HS-27A (cell line): ENCODE results near the gene DPP4.
"Not testable (repeated sequence)": the region's sequence is repeated elsewhere in the genome, so short reads cannot be mapped to it uniquely, and the experiment has no call there.

Experiments used
- DNase-seq: peaks from one replicate; pipeline ENCODE4 v3.0.0-alpha.2; 2012; ENCODE audit warnings: low read depth, missing footprints

DPP4 gene

DNA sequence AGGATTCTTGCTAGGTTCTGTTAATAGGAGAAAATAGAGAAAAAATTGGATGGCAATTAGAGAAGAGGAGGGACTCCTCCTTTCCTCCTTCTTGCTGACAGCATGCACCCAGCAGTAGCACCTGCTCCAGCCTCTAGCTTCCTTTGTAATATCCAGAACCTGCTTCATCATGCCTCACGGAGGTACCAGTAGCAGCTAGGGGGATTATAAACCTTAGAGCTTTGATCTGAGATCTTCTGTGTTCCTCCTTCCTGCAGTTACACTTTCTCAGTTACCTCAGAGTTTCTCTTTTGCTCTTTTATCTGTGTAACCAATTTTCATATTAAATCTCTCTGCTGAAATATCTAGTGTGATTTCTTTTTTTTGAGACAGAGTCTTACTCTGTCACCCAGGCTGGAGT lies 16.6 kb downstream of the DPP4 start:
- no peak for DNase-seq

DNA sequence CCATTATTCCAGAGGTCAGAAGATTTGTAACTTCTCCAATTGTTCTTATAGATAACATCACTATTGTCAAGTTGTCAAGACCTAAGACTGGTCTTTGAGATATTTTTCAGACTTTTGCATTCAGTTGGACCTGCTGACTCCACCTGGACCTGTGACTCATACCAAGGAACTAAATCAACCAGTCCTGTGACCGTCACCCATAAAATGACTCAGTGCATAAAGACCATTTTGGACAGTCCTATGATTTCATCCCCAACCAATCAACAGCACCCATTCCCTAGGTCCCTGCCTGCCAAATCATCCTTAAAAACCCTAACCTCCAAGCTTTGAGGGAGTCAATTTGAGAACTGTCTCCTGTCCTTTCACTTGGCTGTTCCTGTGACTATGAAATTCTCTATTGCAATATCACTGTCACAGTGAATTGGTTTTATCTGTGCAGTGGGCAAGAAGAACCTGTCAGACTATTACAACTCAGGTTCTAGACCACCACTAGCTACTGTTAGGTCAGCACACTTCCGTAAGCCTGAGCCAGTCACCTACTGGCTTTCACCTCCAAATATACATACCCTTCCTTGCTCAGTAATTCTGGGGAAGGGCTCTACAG lies 17.1 kb downstream of the DPP4 start:
- no peak for DNase-seq

DNA sequence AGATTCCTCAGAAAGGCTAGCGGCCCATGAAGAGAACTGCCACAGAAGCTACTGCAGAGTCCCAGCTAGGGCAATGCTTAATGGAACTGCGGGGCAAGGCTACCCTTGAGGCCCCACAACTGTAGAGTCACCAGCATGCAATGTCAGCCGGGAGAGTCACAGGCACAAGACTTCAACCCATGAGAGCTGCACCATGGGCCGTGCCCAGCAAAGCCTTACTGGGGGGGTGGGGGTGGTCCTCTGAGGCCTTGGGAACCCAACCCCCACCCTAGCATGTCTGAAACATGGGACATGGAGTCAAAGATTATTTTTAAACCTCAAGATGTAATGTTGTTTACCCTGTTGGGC lies 20.2 kb downstream of the DPP4 start:
- DNase-seq: no peak

DNA sequence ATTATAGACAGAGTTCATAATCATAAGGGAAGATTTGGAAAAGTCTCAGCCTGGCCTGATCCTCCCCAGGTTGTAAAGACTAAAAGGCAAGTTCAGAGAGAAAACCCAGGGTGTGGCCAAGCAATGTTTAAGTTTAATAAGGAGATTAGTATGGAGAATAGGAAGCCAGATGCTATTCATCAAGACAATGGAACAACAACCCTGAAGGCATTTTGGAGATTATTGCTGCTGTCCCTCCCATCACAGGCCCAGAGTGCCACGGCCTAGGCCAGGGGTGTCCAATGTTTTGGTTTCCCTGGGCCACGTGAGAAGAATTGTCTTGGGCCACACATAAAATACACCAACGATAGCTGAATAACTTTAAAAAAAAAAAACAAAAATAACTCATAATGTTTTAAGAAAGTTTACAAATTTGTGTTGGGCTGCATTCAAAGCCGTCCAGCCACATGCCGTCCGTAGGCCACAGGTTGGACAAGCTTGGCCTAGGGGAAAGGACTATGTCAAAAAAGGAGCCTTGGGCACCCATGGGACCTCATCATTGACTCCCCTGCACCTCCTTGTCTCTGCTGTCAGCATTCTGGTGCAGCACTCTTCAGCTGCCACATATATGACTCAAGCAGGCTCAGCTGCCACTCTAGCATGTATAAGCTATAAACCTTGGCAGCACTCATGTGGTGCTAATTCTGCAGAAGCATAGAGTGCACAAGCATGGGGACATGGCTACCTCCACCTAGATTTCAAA lies 20.8 kb downstream of the DPP4 start:
- DNase-seq: no peak

DNA sequence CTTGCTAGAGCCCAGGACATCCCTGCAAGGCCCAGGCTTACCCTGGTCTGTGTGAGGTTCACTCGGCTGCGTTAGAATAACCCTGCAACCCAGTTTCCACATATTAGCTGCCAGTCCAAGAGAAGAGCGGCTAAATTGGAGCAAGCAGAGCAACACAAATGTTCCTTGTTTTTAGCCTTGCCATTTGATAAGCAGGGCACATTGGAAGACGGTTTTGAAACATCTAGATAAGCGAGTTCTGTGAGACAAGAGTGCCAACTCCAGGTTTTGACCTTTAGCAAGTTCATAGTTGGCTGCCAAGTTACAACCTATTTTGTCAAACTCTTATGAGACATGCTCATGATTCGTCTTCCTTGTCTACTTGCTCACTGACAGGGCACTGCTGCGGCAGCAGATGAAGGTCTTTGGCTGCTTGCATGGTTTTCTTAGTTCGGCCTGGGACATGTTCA lies 23.5 kb downstream of the DPP4 start:
- no peak for DNase-seq

DNA sequence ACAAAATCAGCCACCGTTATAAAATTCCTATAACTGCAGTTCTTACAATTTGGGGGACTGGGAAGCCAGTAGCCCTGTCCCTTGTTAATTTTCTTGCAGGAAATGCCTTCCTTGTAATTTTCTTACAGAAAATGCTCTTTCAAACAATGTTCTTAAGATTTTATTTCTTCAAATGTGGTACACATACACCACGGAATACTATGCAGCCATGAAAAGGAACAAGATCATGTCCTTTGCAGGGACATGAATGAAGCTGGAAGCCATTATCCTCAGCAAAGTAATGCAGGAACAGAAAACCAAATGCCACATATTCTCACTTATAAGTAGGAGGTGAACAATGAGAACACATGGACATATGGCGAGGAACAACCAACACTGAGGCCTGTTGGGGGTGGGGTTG lies 24.9 kb downstream of the DPP4 start:
- not testable (repeated sequence) for DNase-seq

DNA sequence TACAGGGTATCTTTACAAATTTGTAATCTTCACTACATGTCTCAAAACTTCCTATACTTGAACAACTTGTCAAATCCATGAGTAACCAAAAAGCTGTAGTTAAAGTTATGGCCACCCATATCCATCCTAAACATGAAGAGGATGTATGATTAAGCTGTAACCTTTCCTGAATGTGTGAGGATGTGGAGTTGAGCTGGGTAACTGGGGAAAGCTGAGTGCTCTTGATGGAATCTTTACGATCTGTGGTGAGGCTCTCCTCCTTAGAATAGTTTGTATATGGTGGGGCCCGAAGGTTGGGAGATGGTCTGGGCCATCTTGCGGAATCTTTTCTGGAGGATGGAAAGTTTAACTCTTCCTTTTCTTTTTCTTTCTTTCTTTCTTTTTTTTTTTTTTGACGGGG lies 29.4 kb downstream of the DPP4 start:
- DNase-seq: no peak

DNA sequence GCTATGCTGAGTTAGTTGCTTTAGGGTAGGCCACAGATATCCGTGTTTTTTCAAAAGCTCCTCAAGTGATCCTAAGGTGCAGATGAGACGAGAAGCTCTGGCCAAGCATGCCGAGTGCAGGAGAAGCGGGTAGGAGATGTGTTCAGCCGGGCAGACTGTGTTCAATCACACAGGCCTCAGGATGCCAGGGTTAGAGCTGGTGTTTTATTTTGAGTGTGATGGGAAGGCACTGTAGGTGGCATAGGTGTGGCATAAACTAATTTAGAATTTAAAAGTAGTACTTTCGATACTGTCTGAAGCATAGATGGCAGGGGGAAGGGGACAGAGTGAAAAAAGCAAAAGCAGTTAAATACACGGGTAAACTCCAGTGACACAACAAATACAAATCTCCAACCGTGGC lies 30.9 kb downstream of the DPP4 start:
- no peak for DNase-seq

DNA sequence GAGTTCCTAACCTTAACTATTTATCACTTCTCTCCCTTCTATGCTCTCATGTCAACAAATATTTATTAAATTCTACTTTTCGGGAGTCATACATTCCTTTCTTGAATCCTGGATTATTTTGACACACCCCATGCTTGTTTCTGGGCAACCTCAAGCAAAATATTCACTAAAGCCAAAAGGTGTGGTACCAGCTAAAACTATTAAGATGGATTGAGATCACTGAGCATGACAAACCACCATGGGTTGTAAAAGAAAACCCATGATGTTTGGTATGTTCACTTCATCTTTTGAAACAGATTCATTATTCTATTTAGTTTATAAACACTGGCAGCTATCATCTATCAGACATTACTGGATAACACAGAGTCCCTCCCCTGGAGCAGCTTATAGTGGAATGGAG lies 32.5 kb downstream of the DPP4 start:
- no peak for DNase-seq

DNA sequence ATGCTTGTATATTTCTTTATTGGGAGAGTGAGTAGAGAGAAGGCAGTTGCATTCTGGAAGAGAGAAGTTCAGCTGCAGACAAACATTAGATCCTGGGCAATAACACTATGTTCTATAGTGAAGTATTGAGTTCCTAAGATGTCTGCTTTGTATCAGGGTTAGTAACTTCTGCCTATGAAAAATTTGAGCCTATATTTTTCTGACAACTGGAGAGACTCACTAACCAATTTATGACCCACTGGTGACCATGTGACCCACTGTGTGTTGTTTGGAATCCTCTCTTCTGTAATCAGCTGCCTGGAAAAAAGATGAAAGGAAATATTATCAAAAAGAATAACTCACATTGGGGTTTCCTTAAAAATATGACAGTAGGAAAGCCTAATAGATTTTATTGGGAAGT lies 35.3 kb downstream of the DPP4 start:
- no peak for DNase-seq

DNA sequence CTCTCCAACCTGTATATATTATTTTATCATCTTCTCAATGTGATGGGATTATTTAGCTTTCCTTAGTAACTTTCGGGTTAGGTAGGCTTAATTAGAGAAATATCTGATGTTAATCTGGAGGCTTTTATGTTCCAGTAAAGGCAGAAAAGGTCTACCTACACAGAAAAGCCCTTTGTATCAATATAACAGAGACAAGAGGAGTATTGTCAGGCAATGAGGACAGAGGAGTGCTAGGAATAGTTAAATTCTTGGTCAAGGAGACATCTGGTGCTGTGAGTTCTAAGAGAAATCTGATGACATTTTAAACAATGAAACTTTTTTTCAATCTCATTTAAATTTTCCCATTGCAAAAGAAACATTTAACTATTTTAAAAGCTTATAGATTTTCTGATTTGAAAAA lies 36.1 kb downstream of the DPP4 start:
- DNase-seq: no peak

DNA sequence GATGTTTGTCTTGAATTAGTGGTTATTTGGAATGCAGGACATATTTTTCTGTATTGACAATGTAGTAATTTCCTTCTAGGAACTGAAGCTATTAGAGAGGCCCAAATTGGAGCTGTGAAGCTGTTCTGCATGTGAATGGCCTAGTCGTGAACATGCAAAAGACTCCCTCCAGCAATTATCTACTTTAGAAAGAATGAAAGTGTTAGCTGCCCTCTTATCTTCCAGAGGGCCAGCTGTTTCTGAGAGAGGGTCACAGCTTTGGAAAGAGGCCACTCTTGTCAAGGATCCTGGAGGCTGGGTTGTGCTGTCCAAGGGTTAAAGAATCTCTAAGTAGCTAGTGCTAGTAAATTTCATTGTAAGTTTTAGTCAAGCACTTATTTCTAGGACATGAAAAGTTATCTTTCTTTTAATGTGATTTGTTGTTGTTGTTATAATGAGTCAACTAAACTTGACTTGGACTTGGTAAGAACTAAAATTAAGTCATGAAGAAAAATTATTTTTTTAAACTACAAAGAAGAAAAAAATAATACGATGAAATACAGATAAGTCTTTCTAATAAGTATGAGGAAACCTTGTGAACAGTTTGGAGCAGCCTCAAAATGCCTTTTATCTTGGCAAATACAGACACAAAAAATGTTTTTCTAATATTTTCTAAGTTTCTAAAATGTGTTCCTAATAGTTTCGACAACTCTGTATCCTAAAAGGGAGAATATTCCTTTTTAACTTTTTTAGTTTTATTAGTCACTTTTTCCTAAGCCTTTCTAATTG lies 36.8 kb downstream of the DPP4 start:
- DNase-seq: no peak

DNA sequence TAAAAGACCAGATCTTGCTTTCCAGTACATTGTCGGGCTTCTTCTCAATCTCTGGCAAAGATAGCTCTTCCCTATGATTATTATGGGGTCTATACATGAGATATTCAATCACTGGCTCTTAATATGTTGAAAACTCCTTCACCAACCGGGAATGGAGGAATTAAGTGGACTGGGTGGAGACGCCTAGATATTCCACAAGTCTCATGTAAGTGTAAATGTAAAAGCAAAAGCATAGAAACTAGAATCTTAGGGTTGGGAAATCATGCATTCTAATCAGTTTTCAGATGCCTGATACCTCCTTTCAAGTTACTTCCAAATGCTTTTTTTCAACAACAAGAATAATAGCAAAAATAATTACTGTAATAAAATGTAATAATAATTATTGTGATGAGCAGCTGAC lies 38.0 kb downstream of the DPP4 start:
- no peak for DNase-seq

DNA sequence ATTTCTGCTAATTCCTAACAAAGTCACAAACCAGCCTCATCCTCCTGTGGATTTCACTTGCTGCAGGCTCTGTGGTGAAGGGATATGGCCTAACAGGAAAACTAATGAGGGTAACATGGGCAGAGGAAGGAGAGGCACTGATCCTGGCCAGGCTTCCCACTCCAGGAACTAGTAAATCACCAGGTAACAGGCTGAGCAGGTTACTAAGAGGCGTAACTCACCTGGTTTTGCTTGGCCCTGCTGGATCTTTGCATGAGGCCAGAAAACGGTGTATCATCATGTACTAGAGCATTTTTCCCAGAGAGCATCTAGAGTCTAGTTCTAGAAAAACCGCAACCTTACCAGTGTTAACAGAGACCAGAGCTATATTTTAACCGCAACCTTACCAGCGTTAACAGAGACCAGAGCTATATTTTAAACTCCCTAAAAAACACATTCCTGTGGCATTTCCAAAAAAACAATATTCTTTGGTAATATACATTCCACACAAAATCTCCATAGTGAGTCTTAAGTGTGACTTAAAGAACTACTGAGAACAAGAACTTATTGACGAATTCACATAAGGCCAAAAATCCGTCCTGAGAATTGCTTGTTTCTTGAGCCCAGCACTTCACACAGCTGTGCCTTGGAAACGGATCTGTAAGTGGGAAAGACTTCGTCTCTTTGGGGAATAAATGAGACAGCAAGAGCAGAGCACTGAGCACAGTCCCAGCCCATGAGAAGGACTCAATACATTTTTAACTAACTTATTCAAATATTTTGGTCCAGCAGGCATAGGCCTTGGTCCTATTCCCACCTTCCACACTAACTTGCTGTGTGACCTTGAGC lies 43.4 kb downstream of the DPP4 start:
- DNase-seq: no peak

DNA sequence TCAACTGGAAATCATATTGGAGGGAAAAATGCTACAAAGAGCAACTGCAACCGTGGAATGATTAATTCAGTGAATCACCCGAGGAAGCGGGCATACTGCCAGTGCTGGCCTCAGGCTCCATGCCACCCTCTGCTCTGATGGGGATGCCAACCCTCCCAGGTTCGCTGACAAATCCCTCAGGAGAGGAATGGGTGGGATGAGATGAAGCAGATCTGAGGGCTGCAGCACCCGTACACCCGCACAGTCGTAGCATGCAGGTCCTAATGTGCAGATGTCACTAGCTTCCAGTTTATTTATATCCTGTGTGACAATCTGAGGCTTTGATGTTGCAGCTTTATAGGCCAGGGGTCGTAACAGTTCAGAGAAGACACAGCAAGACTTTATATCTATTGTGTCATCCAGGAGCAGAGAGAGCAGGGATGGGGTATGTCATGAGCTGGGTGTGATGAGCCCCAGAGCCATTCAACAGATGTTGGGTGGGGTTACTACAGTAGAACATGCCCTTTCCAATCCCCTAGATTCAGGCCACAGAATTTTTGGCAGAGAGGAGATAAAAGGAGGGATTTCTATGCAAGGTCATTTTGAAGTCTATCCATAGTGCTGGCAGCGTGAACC lies 44.6 kb downstream of the DPP4 start:
- DNase-seq: peak; percentile 72

DNA sequence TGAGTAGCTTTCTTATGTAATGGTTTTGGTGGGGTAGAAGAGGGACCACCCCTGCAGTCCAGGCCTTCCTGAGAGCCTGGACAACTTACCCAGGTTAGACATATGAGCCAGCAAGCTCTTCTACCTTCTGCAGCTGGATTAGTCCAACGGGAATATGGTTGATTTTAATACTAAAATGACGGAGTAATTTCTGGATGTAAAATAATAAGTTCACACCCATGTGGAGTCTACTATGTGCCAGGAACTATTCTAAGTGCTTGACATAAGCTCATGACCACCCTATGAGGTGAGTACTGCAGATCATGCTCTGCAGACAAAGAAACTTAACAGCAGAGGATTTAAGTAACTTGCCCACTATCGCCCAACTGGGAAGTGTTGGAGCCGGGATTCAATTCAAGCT lies 45.5 kb downstream of the DPP4 start:
- no peak for DNase-seq

DNA sequence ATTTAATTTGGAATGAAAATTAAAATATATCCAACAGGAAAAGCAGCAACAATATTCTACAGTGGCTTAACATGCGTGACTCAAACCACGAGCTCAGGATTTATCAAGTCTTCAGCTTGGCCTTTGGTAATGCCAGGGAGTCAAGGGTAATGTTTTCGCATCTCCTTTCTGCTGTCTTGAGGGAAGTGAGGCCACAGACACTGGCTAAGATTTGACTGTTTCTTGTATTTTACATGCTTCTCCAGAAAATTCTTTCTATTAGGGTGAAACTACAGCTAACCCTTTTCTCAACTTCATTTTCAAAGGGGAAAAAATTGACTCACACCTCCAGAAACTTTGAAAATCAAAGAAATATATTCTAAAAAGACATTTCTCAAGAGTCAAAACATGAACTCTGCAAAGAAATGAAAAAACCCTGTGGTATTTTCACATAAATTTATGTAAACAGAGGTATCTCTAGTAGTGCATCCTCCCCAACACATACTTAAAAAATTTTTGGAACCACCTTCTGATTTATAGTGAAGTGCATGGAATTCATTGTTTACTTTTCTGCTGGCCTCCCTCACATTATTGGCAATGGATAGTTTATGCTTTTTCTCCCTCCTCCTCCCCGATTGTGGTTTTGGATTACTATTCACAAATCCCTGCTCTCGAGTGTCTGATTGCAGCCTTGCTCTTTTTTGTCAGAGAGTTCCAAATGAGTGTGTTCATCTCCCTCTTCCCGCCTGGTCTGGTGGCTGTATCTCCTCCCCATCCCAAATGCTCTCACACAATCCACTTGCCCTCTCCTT lies 48.7 kb downstream of the DPP4 start:
- no peak for DNase-seq

DNA sequence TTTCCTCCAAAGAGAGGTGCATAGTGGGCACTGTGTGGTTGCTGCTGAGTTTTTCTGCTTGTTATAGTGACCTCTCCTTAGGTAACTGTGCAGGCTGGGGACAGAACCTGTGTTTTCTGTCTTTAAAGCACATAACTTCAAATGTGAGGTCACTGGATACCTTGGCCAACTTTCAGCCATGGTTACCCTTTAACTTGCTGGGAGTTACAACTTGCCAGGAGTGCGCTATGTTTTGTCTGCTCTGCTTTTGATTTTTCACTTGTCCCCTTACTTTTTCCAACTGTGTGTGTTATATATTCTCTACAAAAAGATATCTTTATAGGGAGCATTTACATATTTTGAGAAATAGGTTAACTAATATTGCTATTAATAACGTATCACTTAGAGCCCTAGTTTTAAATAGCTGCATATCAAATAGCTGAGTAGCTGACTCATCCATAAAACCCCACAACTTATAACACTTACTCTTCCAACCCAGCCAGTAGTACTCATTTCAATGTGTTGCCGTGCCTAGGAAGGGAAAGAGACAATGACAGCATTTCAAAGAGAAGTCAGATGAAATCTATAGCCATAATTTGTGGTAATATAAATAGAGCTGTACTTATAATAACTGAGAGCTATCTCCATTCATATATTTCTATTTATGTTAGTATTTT lies 51.6 kb downstream of the DPP4 start:
- no peak for DNase-seq

DNA sequence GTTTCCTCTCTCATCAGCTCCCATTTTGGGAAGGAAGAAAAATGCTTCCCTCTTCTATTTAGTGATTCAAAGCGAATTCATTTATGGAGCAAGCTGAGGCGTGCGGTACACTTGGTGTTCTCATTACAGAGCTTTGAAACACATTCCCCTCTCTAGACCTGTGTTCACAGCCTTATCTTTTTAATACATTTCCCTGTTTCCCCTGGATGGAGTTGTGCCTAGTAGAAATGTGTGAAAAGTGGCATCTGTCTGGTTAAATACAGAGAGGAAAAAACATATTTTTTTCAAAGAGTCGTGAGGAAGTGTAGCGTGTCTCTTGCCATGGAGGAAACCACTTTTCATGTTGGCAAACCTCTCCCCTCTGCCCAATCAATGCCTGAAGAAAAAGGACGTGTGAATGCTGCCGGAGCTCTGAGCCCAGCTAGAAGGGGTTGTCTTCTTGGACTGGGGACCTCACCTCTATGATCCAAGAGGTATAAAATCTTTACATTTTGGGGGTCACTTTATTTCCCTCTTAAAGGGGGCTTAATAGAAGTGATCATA lies 52.4 kb downstream of the DPP4 start:
- no peak for DNase-seq

DNA sequence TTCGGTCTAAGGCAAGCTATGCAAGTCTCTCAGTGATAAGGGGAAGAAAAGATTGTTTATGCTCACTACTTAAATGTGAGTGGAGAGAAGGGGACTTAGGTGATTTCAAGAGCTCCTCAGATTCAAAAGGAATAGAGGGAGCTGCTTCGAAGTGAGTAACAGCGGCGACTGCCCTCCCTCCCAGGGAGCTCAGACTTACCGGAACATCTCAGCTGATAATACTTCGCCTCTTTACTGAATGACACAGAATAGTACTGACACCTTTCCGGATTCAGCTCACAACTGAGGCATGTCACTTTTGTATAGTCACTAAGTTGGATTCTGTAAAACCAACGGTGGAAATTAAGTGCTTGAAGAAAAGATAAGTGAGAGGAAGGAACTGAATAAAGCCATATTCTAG lies 55.5 kb downstream of the DPP4 start:
- DNase-seq: no peak
